Measurements from ENCODE around the gene MCAM. TPM values are rescaled to one million over a fixed set of nuclear protein-coding genes. Genes with fewer than 3 reads are reported as not detected.

Gene MCAM
- total and polyA plus RNA-seq, 7 donors: 15.4 to 71.1 (median 27.4) TPM

GRCh38 chr11:119337581-119338317, 20.8 kb upstream of the MCAM start:
- ATAC-seq: no peak
- Histone ChIP-seq H3K27me3 (ENCODE audit: insufficient read depth in 3 of 3, low read length in 2 of 3) (peaks cover 0 to 4% (median 0%) of the 10 kb centered on the region in 3 donors), H3K36me3 (ENCODE audit: insufficient read depth in 1 of 2, low read depth in 1 of 2) (peaks cover 0 to 11% of the 10 kb centered on the region in 2 donors), H3K4me3 (no peak overlapping the region), H3K4me1 (peaks cover 59% of the 10 kb centered on the region), H3K9me3 (no peaks in the 10 kb centered on the region), H3K27ac (peak overlapping the region; percentile 95)
- 55 to 59% (median 57%) methylated on average over 9 of the region's 9 CpGs for WGBS, 3 donors
- intact Hi-C loops (cut with DNase I): loop anchor here (5.0 kb wide), 1 partner anchor 130 kb away; the partner anchor contains the start of gene CBL (in 2 of the 2)
- no peak for TF ChIP-seq CTCF (IDR thresholded peaks at IDR 0.05)
- no peak for DNase-seq

- Histone ChIP-seq H3K4me3 (no peak overlapping the region), H3K36me3 (ENCODE audit: insufficient read depth in 1 of 2, low read depth in 1 of 2) (peaks cover 0 to 11% of the 10 kb centered on the region in 2 donors), H3K9me3 (no peaks in the 10 kb centered on the region), H3K27me3 (ENCODE audit: insufficient read depth in 3 of 3, low read length in 2 of 3) (peaks cover 0 to 4% (median 0%) of the 10 kb centered on the region in 3 donors), H3K27ac (peak overlapping the region; percentile 95), H3K4me1 (peaks cover 59% of the 10 kb centered on the region)
- no peak for TF ChIP-seq CTCF (IDR thresholded peaks at IDR 0.05)
- intact Hi-C loops (cut with DNase I): loop anchor here (5.0 kb wide), 1 partner anchor 130 kb away; the partner anchor contains the start of gene CBL (in 2 of the 2)
- 86 to 89% (median 88%) methylated on average over 9 of the region's 9 CpGs for WGBS, 3 donors
- DNase-seq (no peak), ATAC-seq (no peak)
Measured at GRCh38 chr11:119336744-119337469, 20.0 kb upstream of the MCAM start.

- Histone ChIP-seq H3K36me3 (ENCODE audit: insufficient read depth in 1 of 2, low read depth in 1 of 2) (peaks cover 0 to 11% of the 10 kb centered on the region in 2 donors), H3K27me3 (ENCODE audit: insufficient read depth in 3 of 3, low read length in 2 of 3) (peaks cover 0 to under 1% (median 0%) of the 10 kb centered on the region in 3 donors), H3K4me1 (peaks cover 53% of the 10 kb centered on the region), H3K9me3 (no peaks in the 10 kb centered on the region), H3K27ac (peak overlapping the region; percentile 95), H3K4me3 (peak overlapping the region; percentile 94)
- peak; percentile 61 to 72 (median 69) for ATAC-seq
- no peak for TF ChIP-seq CTCF (IDR thresholded peaks at IDR 0.05)
- 52 to 62% (median 58%) methylated on average over 30 of the region's 30 CpGs for WGBS, 3 donors
- intact Hi-C loops (cut with DNase I): loop anchor here (2.0 to 5.0 kb wide), 2 partner anchors 37 to 129 kb away; partner anchors contain the start of gene CBL (in 2 of the 2)
- DNase-seq: peak; percentile 69 to 90
Measured at GRCh38 chr11:119335655-119336543, 19.0 kb upstream of the MCAM start.

- peak overlapping the region; percentile 94 for H3K4me3 ChIP-seq
- no peaks in the 10 kb centered on the region for H3K27me3 ChIP-seq (ENCODE audit: insufficient read depth in 3 of 3, low read length in 2 of 3)
- no peak for TF ChIP-seq CTCF (IDR thresholded peaks at IDR 0.05)
- H3K27ac ChIP-seq: peak overlapping the region; percentile 95
- peaks cover 0 to 11% of the 10 kb centered on the region in 2 donors for H3K36me3 ChIP-seq (ENCODE audit: insufficient read depth in 1 of 2, low read depth in 1 of 2)
- H3K9me3 ChIP-seq: no peaks in the 10 kb centered on the region
- ATAC-seq (no peak), DNase-seq (no peak)
- peaks cover 45% of the 10 kb centered on the region for H3K4me1 ChIP-seq
- intact Hi-C loops (cut with DNase I): loop anchor here (2.0 to 5.0 kb wide), 2 partner anchors 36 to 128 kb away; partner anchors contain the start of gene CBL (in 2 of the 2)
- 43 to 52% (median 49%) methylated on average over 15 of the region's 15 CpGs for WGBS, 3 donors
Measured at GRCh38 chr11:119335091-119335654, 18.2 kb upstream of the MCAM start.

Measured in psoas muscle (tissue), 8 donors.